ENCODE measurements around the gene ENG.

DNA sequence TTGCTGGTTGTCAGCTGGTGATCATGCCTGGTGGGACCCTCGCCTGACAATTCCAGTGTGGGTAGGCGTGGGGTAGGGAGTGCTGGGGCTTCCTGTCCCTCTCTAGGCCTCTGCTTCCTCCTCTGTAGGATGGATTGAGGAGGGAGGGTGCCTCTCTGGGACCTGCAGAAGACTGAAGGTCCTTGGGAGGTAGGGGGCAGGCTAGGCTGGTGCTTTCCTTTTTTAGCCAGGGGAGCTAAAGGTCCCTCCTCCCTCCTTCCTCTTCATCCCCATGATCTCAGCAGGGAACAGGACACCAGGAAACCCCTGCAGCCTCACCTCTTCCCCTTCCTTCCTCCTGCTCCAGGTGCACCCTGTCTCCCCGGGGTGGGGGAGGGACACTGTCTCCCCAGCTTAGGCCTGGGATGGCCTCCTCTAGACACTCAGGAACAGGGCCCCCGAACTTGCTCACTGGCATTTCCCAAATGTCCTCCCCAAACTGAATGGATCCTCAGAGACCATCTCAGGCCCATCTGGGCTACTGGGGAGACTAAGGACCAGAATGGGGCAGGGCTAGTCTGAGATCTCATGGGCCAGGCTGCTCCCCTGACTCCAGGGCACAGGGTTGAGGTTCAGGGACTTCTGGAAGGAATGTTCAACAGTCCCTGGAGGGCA, 84.4 kb downstream of the ENG start:
- no peak for TF ChIP-seq CTCF (conservative IDR thresholded peaks at IDR 0.05 in 1 of 2, IDR thresholded peaks at IDR 0.05 in 1 of 2; ENCODE audit: extremely low read depth in 1 of 2, insufficient read depth in 1 of 2, low read depth in 1 of 2, low read length in 2 of 2)
- TF ChIP-seq EZH2 (IDR thresholded peaks at IDR 0.05; ENCODE audit: borderline replicate concordance, low read length) = no peak
